Fibroblast of skin of left quadriceps (primary cell): ENCODE results near the gene WDR11.
"Not testable (repeated sequence)": the region's sequence is repeated elsewhere in the genome, so short reads cannot be mapped to it uniquely, and the experiment has no call there.

Source experiments
- DNase-seq, 2 experiments: peaks; one replicate each; pipeline ENCODE4 v3.0.0-alpha.2; 2013; ENCODE audit warnings: low read depth in 2 of 2

Gene WDR11

GRCh38 chr10:120841522-120842189, 9.5 kb upstream of the WDR11 start:
- DNase-seq, result no peak

GRCh38 chr10:120854388-120854787, 3.2 kb downstream of the WDR11 start:
- no peak for DNase-seq

DNA sequence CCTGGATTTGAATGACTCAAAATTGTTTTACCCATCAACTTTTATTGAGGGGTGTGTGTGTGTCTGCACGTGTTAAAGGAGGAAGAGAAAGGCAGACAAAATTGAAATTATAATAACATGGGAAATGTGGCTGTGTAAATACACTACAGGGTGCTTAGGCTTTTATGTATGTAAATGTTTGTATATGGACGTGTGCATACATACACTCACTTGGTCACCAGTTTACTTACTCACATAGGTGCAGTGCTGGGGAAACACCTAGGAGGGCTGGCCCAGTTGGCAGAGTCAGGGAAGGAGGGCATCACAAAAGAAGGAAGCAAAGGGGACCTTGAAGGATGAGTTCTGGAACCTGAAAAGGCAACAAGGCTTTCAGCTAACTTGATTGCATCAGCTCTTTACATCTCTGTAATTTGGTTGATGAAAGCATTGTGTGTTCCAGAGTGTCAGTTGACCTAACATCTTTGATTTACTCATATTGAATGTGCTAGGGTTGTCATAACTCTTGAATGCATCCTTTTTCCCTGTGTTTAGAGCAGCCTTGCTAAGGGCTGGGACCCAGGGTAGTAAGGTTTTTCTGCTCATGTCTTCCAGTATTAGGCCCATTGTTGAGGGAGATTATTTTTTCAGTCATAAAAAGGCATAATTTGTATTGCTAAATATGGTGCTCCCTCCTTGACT, 10.2 kb downstream of the WDR11 start:
- DNase-seq, result no peak

DNA sequence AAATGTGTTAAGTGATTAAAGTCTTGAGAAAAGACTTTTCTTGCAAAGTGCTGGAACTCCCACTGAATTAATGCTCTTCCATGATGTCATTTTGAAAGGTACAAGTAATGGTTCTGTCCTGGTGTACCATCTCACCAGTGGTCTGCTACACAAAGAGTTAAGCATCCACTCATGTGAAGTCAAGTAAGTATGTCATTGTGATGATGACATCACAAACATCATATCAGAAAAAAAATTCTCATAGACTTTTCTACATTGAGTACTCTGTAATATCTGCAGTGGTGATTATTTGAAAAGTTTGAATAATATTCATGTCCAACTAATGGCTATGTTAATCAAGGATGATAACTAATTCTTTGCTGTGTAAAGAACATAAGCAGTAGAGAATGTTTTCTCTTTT, 22.6 kb downstream of the WDR11 start:
- DNase-seq, result no peak

GRCh38 chr10:120883071-120883470, 31.9 kb downstream of the WDR11 start:
- no peak for DNase-seq

DNA sequence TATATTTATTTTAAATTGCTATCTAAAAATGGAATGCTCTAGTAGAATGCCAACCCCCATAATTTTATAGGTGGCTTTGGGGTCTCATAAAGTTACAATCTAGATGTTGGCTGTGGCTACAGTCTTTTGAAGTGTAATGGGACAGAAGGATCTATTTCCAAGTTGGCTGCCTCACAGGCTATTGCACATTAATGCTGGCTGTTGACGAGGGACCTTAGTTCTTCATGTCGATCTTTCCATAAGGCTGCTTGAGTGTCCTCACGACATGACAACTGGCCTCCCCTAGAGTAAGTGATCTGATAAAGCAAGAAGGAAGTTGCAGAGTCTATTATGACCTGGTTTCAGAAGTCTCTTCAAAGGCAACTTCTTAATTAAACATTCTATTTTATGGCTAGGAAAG, 36.3 kb downstream of the WDR11 start:
- DNase-seq, result no peak

DNA sequence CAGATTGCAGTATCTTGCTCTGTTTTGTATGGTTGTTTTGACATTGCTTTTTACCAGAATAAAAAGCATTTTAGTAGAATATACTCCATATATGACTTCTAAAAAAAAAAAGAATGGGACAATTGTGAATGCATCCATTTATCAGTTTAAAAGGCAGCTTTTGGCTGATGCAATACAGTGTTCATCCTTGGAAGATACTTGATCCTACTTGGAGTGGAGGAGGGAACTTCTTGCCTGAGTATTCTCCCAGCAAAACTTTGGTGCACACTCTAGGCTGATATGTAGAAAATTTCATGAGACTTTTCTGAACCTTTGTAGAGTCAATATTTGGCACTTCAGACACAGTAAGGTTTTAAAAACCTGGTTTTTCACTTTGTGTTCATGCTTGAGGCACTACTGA, 40.2 kb downstream of the WDR11 start:
- peak; percentile 26 to 40 for DNase-seq

GRCh38 chr10:120894556-120894955, 43.4 kb downstream of the WDR11 start:
- DNase-seq, result no peak

- peak; percentile 7 to 13 for DNase-seq
Measured at GRCh38 chr10:120897343-120897742, 46.2 kb downstream of the WDR11 start.

DNA sequence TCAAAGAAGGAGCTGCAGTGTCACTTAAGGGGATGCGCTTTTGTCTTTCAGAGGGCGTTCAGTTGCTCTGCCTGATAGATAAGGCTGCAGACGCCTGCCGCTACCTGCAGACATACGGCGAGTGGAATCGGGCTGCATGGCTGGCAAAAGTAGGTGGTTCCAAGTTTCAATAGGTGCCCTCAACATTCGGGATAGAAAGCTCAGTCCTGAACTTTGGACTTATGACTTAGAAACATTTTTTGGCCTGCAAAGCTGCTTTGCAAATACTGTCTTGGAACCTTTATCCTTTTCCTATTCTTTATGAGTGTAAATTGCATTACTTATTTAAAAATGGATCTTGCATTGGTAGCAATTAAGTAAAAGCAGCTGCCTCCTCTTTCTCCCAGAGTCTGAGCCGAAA, 54.1 kb downstream of the WDR11 start:
- no peak for DNase-seq

- DNase-seq, result no peak
Measured at GRCh38 chr10:120917521-120918250, 66.5 kb downstream of the WDR11 start.

DNA sequence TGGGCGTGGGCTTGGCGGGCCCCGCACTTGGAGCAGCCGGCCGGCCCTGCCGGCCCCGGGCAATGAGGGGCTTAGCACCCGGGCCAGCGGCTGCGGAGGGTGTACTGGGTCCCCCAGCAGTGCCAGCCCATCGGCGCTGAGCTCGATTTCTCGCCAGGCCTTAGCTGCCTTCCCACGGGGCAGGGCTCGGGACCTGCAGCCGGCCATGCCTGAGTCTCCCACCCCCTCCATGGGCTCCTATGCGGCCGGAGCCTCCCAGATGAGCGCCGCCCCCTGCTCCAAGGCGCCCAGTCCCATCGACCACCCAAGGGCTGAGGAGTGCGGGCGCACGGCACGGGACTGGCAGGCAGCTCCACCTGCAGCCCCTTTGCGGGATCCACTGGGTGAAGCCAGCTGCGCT, 72.7 kb downstream of the WDR11 start:
- DNase-seq, result not testable (repeated sequence)

GRCh38 chr10:120926611-120927010, 75.4 kb downstream of the WDR11 start:
- DNase-seq, result no peak

- no peak for DNase-seq
Measured at GRCh38 chr10:120927352-120927751, 76.2 kb downstream of the WDR11 start.

DNA sequence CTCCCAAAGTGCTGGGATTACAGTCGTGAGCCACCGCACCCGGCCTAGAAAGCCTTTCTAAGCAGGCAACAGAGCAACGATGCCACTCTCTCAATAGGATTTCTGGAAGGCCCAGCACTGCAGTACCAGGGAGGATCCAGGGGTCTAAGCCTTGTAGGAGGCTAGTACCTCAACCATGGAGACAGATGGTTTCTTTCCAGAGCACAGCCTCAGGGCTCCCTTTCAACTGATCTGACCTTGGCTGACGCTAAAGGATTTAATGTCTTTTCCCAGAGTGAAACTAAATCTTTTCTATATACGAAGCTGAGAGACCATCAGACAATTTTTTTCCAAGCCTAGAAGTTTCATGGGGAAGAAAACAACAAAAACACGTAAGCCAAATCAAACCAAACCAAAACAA, 78.0 kb downstream of the WDR11 start:
- no peak for DNase-seq

DNA sequence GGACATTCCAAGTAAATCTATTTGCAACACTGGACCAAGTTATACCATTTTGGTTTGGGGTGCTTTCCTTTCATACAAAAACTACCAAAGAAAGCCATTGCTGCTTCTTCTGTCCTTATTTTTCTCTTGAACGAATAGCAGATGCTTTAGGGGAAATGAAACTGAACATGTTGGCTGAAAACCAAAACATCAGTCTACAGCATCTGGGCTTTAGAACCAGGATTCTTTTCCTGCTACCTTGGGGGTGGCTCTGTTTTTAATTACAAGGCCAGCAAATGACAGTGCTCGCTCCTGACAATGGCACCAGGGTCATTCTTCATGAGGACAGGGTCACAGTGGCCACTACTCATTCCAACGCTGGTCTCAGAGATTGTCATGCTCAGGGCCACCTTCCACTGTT, 80.3 kb downstream of the WDR11 start:
- DNase-seq, result no peak

DNA sequence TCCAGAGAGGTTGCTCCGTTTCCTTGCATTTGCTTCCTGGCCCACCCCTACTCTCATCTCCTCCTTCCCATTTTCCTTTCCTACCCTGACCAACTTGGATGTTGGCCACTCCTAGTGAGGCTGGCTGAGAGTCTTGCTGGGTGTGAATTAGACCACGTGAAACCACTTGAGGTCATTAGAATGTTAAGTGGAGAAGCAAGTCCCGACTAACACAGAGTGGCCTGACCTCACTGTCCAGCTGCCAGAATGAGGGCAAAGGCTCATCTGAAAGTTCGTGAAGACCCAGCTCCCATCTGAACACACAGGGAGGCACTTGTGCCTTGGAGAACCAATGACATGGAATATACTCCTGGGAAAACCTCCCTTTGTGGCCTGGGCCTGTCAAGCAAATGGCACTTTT, 80.8 kb downstream of the WDR11 start:
- no peak for DNase-seq

DNA sequence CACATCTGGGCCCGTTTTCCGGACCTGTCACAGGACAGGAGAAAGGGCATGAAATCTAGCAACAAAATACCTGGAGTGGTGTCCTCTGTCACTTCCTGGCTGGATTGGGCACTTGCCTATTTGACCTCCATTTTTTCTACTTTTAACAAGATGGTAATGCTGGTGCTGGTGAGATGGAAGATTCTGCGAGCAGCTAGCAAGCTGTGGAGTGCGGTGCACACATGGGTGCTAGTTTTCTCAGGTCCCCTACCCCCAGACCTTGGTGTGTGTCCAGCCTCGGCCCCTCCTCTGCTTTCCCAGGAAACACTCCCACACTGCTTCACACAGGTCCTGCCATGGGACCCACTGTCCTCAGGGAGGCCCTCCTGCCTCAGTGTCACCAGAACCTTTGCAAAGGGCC, 87.7 kb downstream of the WDR11 start:
- no peak for DNase-seq

GRCh38 chr10:120940299-120940900, 89.2 kb downstream of the WDR11 start:
- DNase-seq, result no peak

- DNase-seq, result no peak
Measured at GRCh38 chr10:120941501-120941900, 90.3 kb downstream of the WDR11 start.

DNA sequence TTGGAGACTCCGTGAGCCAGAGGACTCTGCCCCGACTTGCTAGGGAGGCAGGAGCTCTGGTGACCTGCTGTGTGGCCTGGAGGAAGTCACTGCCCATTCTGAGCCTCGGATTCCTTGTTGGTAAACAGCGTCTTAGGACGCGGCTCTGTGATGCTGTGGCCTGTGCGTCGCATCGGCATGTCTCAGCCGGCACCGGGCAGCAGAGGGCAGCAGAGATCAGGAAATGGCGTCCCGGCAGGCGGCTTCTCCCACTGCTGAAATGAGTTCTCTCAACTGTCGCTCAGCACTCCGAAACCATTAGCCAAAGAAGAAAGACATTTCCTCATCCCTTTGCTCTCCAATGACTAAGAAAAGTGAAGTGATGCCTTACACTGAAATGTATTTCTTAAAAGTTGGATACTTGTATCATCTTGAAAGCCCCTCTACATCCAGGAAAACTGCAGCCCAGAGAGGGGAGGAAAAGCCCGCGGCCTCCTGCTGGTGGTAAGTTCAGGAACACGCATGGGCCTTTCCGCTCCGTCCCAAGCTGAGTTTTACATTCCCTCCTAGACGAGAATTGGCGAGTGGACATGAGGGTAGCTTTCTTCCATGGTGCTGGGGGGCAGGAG, 91.7 kb downstream of the WDR11 start:
- DNase-seq, result peak; percentile 45 to 48

DNA sequence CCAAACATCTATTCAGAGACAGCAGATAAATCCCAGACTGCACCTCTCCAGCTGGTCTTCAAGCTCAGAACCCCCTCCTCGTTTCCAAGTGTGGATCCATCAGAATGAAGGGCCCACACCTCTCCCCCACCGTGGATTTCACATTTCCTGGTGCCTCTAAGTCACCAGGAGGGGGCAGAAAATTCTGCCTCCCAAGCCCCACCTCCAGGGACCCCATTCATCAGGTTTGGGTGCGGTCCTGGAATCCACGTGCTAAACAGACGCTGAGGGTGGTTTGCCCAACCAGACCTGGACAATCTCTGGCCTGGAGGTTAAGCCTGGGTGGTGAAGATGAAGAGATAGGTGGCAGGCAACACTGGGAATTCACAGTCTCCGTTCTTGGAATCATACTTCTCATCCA, 92.4 kb downstream of the WDR11 start:
- no peak for DNase-seq
